SK-N-SH (cell line): Measurements from ENCODE around the gene SLC66A2.

ENCODE experiments used
- CHD2 ChIP-seq: fragments of 150-350 bp; IDR thresholded peaks from 2 replicates; pipeline ENCODE4 v1.6.1; 2018; ENCODE audit warnings: low read length; ENCODE audit not compliant: partially characterized antibody
- CTCF ChIP-seq: fragments of 200-600 bp; sonication (generic); IDR thresholded peaks from 2 replicates; pipeline ENCODE4 v1.6.1; 2017; ENCODE audit warnings: antibody characterized with exemption, mild to moderate bottlenecking, moderate library complexity
- EP300 ChIP-seq, 2 experiments: IDR thresholded peaks; 2 replicates each; pipeline versions ENCODE4 v1.4.0 to v1.6.1; 2012; ENCODE audit warnings: borderline replicate concordance in 1 of 2, low read depth in 1 of 2, low read length in 1 of 2
- FOXM1 ChIP-seq: IDR thresholded peaks from 2 replicates; pipeline ENCODE4 v1.4.0; 2012; ENCODE audit warnings: low read depth, mild to moderate bottlenecking
- GABPA ChIP-seq: IDR thresholded peaks from 2 replicates; pipeline ENCODE4 v1.4.0; 2012; ENCODE audit warnings: low read depth, mild to moderate bottlenecking
- JUND ChIP-seq: IDR thresholded peaks from 2 replicates; pipeline ENCODE4 v1.4.0; 2012
- POLR2AphosphoS5 ChIP-seq: IDR thresholded peaks from 2 replicates; pipeline ENCODE4 v1.6.1; 2012; ENCODE audit warnings: low read depth, low read length
- RAD21 ChIP-seq: IDR thresholded peaks from 2 replicates; pipeline ENCODE4 v1.6.1; 2012; ENCODE audit warnings: mild to moderate bottlenecking, low read length
- REST ChIP-seq: IDR thresholded peaks from 2 replicates; pipeline ENCODE4 v1.6.1; 2012; ENCODE audit warnings: mild to moderate bottlenecking, low read depth, low read length, moderate library complexity
- RXRA ChIP-seq: IDR thresholded peaks from 2 replicates; pipeline ENCODE4 v1.4.0; 2012; ENCODE audit warnings: low read depth, mild to moderate bottlenecking, borderline replicate concordance
- SIN3A ChIP-seq: IDR thresholded peaks from 2 replicates; pipeline ENCODE4 v1.6.1; 2012; ENCODE audit warnings: low read depth, mild to moderate bottlenecking, low read length, moderate library complexity, borderline replicate concordance
- YY1 ChIP-seq: IDR thresholded peaks from 2 replicates; pipeline ENCODE4 v1.4.0; 2012; ENCODE audit warnings: low read depth, mild to moderate bottlenecking
- TF ChIP-seq, protein P1 (sequence below): IDR thresholded peaks from 2 replicates; pipeline ENCODE4 v1.4.0; 2012; ENCODE audit warnings: low read depth

DNA sequence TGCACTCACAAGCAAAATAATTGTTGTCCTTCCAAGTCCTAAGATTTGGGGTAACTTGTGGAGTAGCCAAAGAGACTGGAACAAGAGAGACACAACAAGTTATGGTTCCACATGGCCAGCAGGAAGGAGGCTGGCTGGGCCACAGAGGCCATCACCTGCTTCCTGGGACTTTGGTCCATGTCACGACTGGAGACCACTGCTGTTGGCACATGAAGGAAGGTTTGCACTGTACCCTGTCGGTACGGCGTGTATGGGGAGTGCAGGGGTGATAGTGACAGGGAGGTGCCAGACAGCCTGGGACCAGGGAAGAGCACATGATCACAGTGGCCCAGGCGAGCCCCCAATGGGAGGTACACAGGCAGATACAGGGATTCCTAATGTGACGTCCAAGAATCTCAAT is 15.5 kb downstream of the SLC66A2 start:
- TF ChIP-seq SIN3A (no peak), CTCF (no peak), JUND (no peak), REST (no peak), RAD21 (no peak), FOXM1 (no peak), EP300 (IDR thresholded peaks at IDR 0.05; ENCODE audit: borderline replicate concordance in 1 of 2, low read depth in 1 of 2, low read length in 1 of 2) (no peak), POLR2AphosphoS5 (no peak), CHD2 (no peak), YY1 (no peak), GABPA (no peak), RXRA (no peak)
- TF ChIP-seq, protein P1, sequence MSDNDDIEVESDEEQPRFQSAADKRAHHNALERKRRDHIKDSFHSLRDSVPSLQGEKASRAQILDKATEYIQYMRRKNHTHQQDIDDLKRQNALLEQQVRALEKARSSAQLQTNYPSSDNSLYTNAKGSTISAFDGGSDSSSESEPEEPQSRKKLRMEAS, result no peak
